Psoas muscle (tissue), 8 donors: Measurements from ENCODE around the gene TFAM. TPM values are rescaled to one million over a fixed set of nuclear protein-coding genes. Genes with fewer than 3 reads are reported as not detected.

ENCODE experiments used
- ATAC-seq, 4 donors: fragments of 200-7000 bp; cut with Tn5 transposase; one replicate each; pipeline ENCODE4 v1.9.1; 2020; ENCODE audit warnings: moderate library complexity in 3 of 4, mild to moderate bottlenecking in 2 of 4
- DNase-seq, 2 donors: peaks; one replicate each; pipeline ENCODE4 v3.0.0-alpha.2; 2020
- H3K27ac ChIP-seq: fragments of 200-600 bp; one replicate; pipeline ENCODE4 v1.8.0; 2022
- H3K27me3 ChIP-seq, 3 donors: fragments of 200-600 bp in 1 of 3; one replicate each; pipeline versions ENCODE4 v1.6.1 to v1.8.0; 2013 to 2022; ENCODE audit warnings: low read length in 2 of 3, mild to moderate bottlenecking in 2 of 3, moderate library complexity in 1 of 3; ENCODE audit not compliant: insufficient read depth in 3 of 3
- H3K36me3 ChIP-seq, 2 donors: fragments of 200-600 bp in 1 of 2; one replicate each; pipeline versions ENCODE4 v1.6.1 to v1.8.0; 2013 to 2022; ENCODE audit warnings: low read depth in 1 of 2, mild to moderate bottlenecking in 1 of 2, moderate library complexity in 1 of 2; ENCODE audit not compliant: insufficient read depth in 1 of 2
- H3K4me1 ChIP-seq: fragments of 200-600 bp; one replicate; pipeline ENCODE4 v1.8.0; 2022
- H3K4me3 ChIP-seq: fragments of 200-600 bp; one replicate; pipeline ENCODE4 v1.8.0; 2022; ENCODE audit warnings: mild to moderate bottlenecking
- H3K9me3 ChIP-seq: fragments of 200-600 bp; one replicate; pipeline ENCODE4 v1.8.0; 2022
- WGBS, 3 donors: extraction: QIAGEN DNeasy Blood & Tissue Kit; methylation state at CpG; one replicate each; pipeline versions ENCODE4 v1.1.6 to v1.1.7; 2013; 5-methylcytosine and 5-hydroxymethylcytosine counted together
- intact Hi-C, 2 donors: fragments of 100-400 bp; cut with DNase I; formaldehyde crosslinking; loops; one replicate each; pipeline versions ENCODE4 v1.11.0 to v1.14.2; 2022
- polyA plus RNA-seq, 3 donors: library from polyadenylated mRNA; stranded (reverse); fragments of 200-250 nt; gene quantifications; one replicate each; pipeline ENCODE4 v1.2.3, GENCODE V29; 2013
- total RNA-seq, 4 donors: library from RNA; stranded (reverse); fragmentation: NEBNext Ultra II Directional in 2 of 4; extraction: Animal tissue kit (Norgen Biotek cat#: 25700) in 2 of 4; gene quantifications; one replicate each; pipeline versions ENCODE4 v1.2.1 to v1.2.4, GENCODE V29; 2021 to 2023
- TF ChIP-seq, protein P1 (sequence below): fragments of 200-600 bp; IDR thresholded peaks from one replicate; pipeline ENCODE4 v1.8.0; 2022; ENCODE audit warnings: antibody characterized with exemption
- donor health status: healthy with polysubstance abuse.
- donor health status: DM: no; HTN: no; CAD: no; lungs with moderate emphysema.
- donor health status: Bipolar disorder and iron deficiency.
- donor health status: healthy.
- donor health status: DM: yes; HTN: yes; CAD: no.
- donor health status: DM: no; HTN: no; CAD: no.
- donor health status: DM: no; HTN: no; CAD: no.
- donor health status: DM: yes; HTN: yes; CAD: no.

TFAM gene
- total and polyA plus RNA-seq, 7 donors: 10.0 to 36.0 (median 24.4) TPM

DNA sequence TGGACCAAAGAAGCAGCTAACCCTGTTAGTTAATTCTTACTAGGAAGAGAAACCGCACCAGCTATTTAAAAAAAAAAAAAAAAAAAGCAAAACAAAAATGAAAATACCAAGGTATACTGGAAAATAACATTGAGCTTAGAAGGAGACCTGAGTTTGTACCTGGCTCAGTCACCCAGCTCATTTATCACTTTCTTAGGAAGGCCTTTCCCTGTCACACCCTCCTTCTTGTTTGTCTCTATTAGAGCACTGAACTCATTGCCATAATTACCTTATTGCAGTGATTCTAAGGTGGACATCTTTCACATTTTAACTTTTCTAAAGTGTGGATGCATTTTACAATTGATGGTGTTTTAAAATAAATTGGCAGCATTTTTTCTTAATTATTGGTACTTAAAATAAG lies 26.3 kb upstream of the TFAM start:
- Histone ChIP-seq H3K27me3 (no peaks in the 10 kb centered on the region), H3K9me3 (no peaks in the 10 kb centered on the region), H3K4me1 (peaks cover 61% of the 10 kb centered on the region), H3K4me3 (no peak overlapping the region), H3K36me3 (peaks cover 0 to 27% of the 10 kb centered on the region in 2 donors), H3K27ac (peak overlapping the region; percentile 65)
- intact Hi-C loops: no loop called here
- TF ChIP-seq, protein P1, sequence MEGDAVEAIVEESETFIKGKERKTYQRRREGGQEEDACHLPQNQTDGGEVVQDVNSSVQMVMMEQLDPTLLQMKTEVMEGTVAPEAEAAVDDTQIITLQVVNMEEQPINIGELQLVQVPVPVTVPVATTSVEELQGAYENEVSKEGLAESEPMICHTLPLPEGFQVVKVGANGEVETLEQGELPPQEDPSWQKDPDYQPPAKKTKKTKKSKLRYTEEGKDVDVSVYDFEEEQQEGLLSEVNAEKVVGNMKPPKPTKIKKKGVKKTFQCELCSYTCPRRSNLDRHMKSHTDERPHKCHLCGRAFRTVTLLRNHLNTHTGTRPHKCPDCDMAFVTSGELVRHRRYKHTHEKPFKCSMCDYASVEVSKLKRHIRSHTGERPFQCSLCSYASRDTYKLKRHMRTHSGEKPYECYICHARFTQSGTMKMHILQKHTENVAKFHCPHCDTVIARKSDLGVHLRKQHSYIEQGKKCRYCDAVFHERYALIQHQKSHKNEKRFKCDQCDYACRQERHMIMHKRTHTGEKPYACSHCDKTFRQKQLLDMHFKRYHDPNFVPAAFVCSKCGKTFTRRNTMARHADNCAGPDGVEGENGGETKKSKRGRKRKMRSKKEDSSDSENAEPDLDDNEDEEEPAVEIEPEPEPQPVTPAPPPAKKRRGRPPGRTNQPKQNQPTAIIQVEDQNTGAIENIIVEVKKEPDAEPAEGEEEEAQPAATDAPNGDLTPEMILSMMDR: no peak
- WGBS, 3 donors: 57 to 81% (median 67%) methylated on average over 1 of the region's 1 CpG
- DNase-seq (no peak), ATAC-seq (peak in 2 of 4 donors; percentile 13 to 16)

GRCh38 chr10:58359541-58359940 lies 25.7 kb upstream of the TFAM start:
- H3K27me3 ChIP-seq: no peaks in the 10 kb centered on the region
- intact Hi-C loops: no loop called here
- H3K36me3 ChIP-seq: peaks cover 0 to 33% of the 10 kb centered on the region in 2 donors
- peaks cover 55% of the 10 kb centered on the region for H3K4me1 ChIP-seq
- no peak for DNase-seq
- no peak for ATAC-seq
- 75 to 85% (median 78%) methylated on average over 3 of the region's 3 CpGs for WGBS, 3 donors
- peak overlapping the region; percentile 65 for H3K27ac ChIP-seq
- H3K4me3 ChIP-seq: no peak overlapping the region
- TF ChIP-seq, protein P1: no peak
- no peaks in the 10 kb centered on the region for H3K9me3 ChIP-seq

DNA sequence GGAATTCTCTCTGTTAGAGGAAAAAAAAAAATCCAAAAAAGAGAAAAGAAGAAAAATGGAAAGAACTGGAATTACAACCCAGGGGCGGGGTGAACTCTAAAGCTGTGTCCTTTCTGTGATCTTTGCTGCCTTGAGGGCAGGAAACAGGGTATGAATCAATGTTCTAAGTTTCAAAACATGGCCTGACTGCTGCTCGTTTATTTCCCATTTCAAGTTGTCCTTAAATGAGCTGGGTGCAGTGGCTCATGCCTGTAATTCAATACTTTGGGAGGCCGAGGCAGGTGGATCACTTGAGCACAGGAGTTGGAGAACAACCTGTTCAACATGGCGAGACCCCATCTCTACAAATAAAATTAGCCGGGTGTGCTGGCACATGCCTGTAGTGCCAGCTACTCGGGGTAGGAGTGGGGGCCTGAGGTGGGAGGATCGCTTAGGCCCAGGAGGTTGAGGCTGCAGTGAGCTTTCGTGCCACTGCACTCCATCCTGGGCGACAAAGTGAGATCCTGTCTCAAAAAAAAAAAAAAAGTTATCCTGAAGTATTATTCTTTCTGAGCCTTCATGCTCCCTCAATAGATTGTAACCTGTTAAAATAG lies 24.7 kb upstream of the TFAM start:
- Histone ChIP-seq H3K4me3 (no peak overlapping the region), H3K27me3 (no peaks in the 10 kb centered on the region), H3K9me3 (no peaks in the 10 kb centered on the region), H3K4me1 (peaks cover 45% of the 10 kb centered on the region), H3K36me3 (peaks cover 0 to 43% of the 10 kb centered on the region in 2 donors), H3K27ac (peak overlapping the region; percentile 65)
- intact Hi-C loops: no loop called here
- WGBS, 3 donors: 31 to 42% (median 33%) methylated on average over 9 of the region's 9 CpGs
- ATAC-seq (peak; percentile 64 to 90 (median 86)), DNase-seq (peak in 1 of 2 donors; percentile 65)
- TF ChIP-seq, protein P1: no peak

DNA sequence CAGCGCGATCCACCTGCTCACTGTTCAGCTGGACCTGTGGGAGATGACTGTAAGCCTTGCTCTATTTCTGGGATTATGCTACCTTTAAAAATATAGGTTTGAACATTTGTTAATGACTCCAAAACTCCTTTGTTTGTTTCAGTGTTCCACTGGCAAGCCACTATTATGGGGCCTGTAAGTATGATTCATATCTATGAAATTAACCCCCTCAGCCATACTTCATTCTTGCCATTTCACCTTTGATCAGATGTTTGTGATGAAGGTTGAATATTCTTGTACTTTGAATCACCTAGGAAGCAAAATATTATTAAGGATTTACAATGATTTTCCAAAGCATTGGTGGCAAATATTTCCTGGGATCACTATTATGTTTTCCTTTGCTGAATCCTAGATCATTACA lies 23.9 kb upstream of the TFAM start:
- peaks cover 37% of the 10 kb centered on the region for H3K4me1 ChIP-seq
- H3K27me3 ChIP-seq: no peaks in the 10 kb centered on the region
- WGBS, 3 donors: 87 to 99% (median 89%) methylated on average over 2 of the region's 2 CpGs
- ATAC-seq (peak in 1 of 4 donors; percentile 12), DNase-seq (no peak)
- TF ChIP-seq, protein P1: no peak
- no peaks in the 10 kb centered on the region for H3K9me3 ChIP-seq
- H3K27ac ChIP-seq: peak overlapping the region; percentile 65
- no peak overlapping the region for H3K4me3 ChIP-seq
- peaks cover 0 to 48% of the 10 kb centered on the region in 2 donors for H3K36me3 ChIP-seq
- intact Hi-C loops: no loop called here
